IMR-90 (cell line): ENCODE measurements around the gene PCGF3. TPM values are rescaled to one million over a fixed set of nuclear protein-coding genes. Genes with fewer than 3 reads are reported as not detected.
A peak's percentile ranks its signal among the peaks of the same experiment; 100 is the strongest.

Experiments used
- ATAC-seq: fragments of 200-7000 bp; cut with Tn5 transposase; 2 replicates; pipeline ENCODE4 v1.9.1; 2020; ENCODE audit warnings: low read depth, mild to moderate bottlenecking, moderate library complexity
- BruUV-seq: library from RNA; stranded (reverse); fragments of 400-500 nt; replicated peaks from 2 replicates; lab custom pipeline; 2021; lab: Mats Ljungman, UMichigan
- CTCF ChIA-PET: fragments of 300-600 bp; formaldehyde crosslinking; extraction: SDS; loops from one replicate; lab custom pipeline; 2021; ENCODE audit warnings: antibody characterized with exemption; lab: Yijun Ruan, JAX
- POLR2A ChIA-PET: fragments of 300-600 bp; sonication (Branson Sonifier 250); formaldehyde crosslinking; loops from one replicate; lab custom pipeline; 2022; ENCODE audit warnings: antibody characterized with exemption; ENCODE audit not compliant: unreplicated experiment; lab: Charles Lee
- DNase-seq: peaks from one replicate; pipeline ENCODE4 v3.0.0; 2013
- H2AFZ ChIP-seq: replicated peaks from 2 replicates; pipeline ENCODE3; 2013; ENCODE audit warnings: low read length, mild to moderate bottlenecking; ENCODE audit not compliant: poor library complexity
- H2AK5ac ChIP-seq: 2 replicates; pipeline ENCODE4 v1.6.1; 2013; ENCODE audit warnings: low read depth, low read length, inconsistent platforms
- H2AK9ac ChIP-seq: replicated peaks from 2 replicates; pipeline ENCODE3; 2013; ENCODE audit warnings: mild to moderate bottlenecking, low read depth, low read length, moderate library complexity; ENCODE audit not compliant: poor library complexity
- H2BK120ac ChIP-seq: 2 replicates; pipeline ENCODE4 v1.6.1; 2013; ENCODE audit warnings: low read depth, low read length, inconsistent platforms
- H2BK15ac ChIP-seq: 3 replicates; pipeline ENCODE4 v1.6.1; 2013; ENCODE audit warnings: low read depth, low read length, inconsistent platforms
- H2BK20ac ChIP-seq: 2 replicates; pipeline ENCODE4 v1.6.1; 2013; ENCODE audit warnings: low read depth, mild to moderate bottlenecking, inconsistent platforms, low read length, moderate library complexity
- H2BK5ac ChIP-seq: 2 replicates; pipeline ENCODE4 v1.6.1; 2013; ENCODE audit warnings: mild to moderate bottlenecking, low read depth, low read length, inconsistent platforms; ENCODE audit not compliant: poor library complexity, severe bottlenecking
- H3K14ac ChIP-seq: replicated peaks from 2 replicates; pipeline ENCODE4 v1.6.1; 2013; ENCODE audit warnings: low read depth, low read length, inconsistent platforms
- H3K18ac ChIP-seq: 2 replicates; pipeline ENCODE4 v1.6.1; 2013; ENCODE audit warnings: low read depth, low read length, control low read depth
- H3K23ac ChIP-seq: 2 replicates; pipeline ENCODE4 v1.6.1; 2013; ENCODE audit warnings: low read depth, low read length, inconsistent platforms
- H3K27ac ChIP-seq: 2 replicates; pipeline ENCODE4 v1.5.1; 2013; ENCODE audit warnings: mild to moderate bottlenecking, control low read depth, low read length; ENCODE audit not compliant: insufficient read depth
- H3K27me3 ChIP-seq: 2 replicates; pipeline ENCODE4 v1.6.1; 2013; ENCODE audit warnings: low read length; ENCODE audit not compliant: control insufficient read depth, insufficient read depth
- H3K36me3 ChIP-seq: 2 replicates; pipeline ENCODE4 v1.6.1; 2013; ENCODE audit warnings: low read length, mixed read lengths; ENCODE audit not compliant: control insufficient read depth, insufficient read depth
- H3K4ac ChIP-seq: 2 replicates; pipeline ENCODE4 v1.6.1; 2013; ENCODE audit warnings: low read depth, low read length, inconsistent platforms
- H3K4me1 ChIP-seq: 2 replicates; pipeline ENCODE4 v1.6.1; 2013; ENCODE audit warnings: low read length, mixed read lengths; ENCODE audit not compliant: control insufficient read depth, insufficient read depth
- H3K4me2 ChIP-seq: 2 replicates; pipeline ENCODE4 v1.6.1; 2013; ENCODE audit warnings: low read depth, mild to moderate bottlenecking, control low read depth, low read length, moderate library complexity
- H3K4me3 ChIP-seq: 2 replicates; pipeline ENCODE4 v1.5.1; 2013; ENCODE audit warnings: low read depth, mild to moderate bottlenecking, control low read depth, low read length, moderate library complexity; ENCODE audit not compliant: insufficient read depth
- H3K56ac ChIP-seq: 2 replicates; pipeline ENCODE4 v1.6.1; 2013; ENCODE audit warnings: low read length, inconsistent platforms; ENCODE audit not compliant: insufficient read depth; ENCODE audit errors: extremely low read depth
- H3K79me1 ChIP-seq, 2 experiments: 2 replicates each; pipeline ENCODE4 v1.6.1; 2013; ENCODE audit warnings: low read length in 2 of 2, inconsistent platforms in 1 of 2, low read depth in 1 of 2
- H3K9ac ChIP-seq: 2 replicates; pipeline ENCODE4 v1.6.1; 2013; ENCODE audit warnings: low read depth, low read length, control low read depth
- H3K9me1 ChIP-seq: 2 replicates; pipeline ENCODE4 v1.6.1; 2013; ENCODE audit warnings: low read length, inconsistent platforms; ENCODE audit not compliant: insufficient read depth
- H3K9me3 ChIP-seq: 2 replicates; pipeline ENCODE4 v1.6.1; 2013; ENCODE audit warnings: low read length; ENCODE audit not compliant: control insufficient read depth, insufficient read depth
- H4K20me1 ChIP-seq: 2 replicates; pipeline ENCODE4 v1.6.1; 2013; ENCODE audit warnings: low read length, inconsistent platforms; ENCODE audit not compliant: insufficient read depth
- H4K5ac ChIP-seq: 2 replicates; pipeline ENCODE4 v1.6.1; 2013; ENCODE audit warnings: mild to moderate bottlenecking, low read depth, low read length, control low read depth
- H4K8ac ChIP-seq, 2 experiments: 2 replicates each; pipeline ENCODE4 v1.6.1; 2013; ENCODE audit warnings: low read depth in 2 of 2, low read length in 2 of 2, control low read depth in 1 of 2, inconsistent platforms in 1 of 2
- H4K91ac ChIP-seq: 2 replicates; pipeline ENCODE4 v1.6.1; 2013; ENCODE audit warnings: low read depth, low read length, inconsistent platforms; ENCODE audit not compliant: insufficient read depth
- WGBS, 2 experiments: methylation state at CpG; one replicate each; pipeline versions ENCODE4 v1.1.5 to v1.1.7; 2013; ENCODE audit warnings: missing lambda C conversion rate in 2 of 2; ENCODE audit not compliant: insufficient read length in 1 of 2; ENCODE audit errors: extremely low coverage in 2 of 2; 5-methylcytosine and 5-hydroxymethylcytosine counted together
- dilution Hi-C: fragments of 300-500 bp; cut with HindIII; formaldehyde crosslinking; loops from one replicate; pipeline ENCODE4 v1.14.3; 2018; ENCODE audit warnings: low sequenced_read_pairs; ENCODE audit not compliant: unreplicated experiment
- in situ Hi-C: fragments of 300-500 bp; cut with MboI; formaldehyde crosslinking; loops from 3 replicates; pipeline ENCODE4 v1.14.3; 2019; ENCODE audit warnings: low sequenced_read_pairs, inconsistent platforms, mixed read lengths
- intact Hi-C: fragments of 100-400 bp; cut with micrococcal nuclease; formaldehyde crosslinking; loops from 2 replicates; pipeline ENCODE4 v1.10.0; 2022
- polyA plus RNA-seq, 3 experiments: library from polyadenylated mRNA; depleted of rRNA; stranded (reverse); fragments of >200 nt; gene quantifications; 2 replicates each; pipeline ENCODE4 v1.2.3, GENCODE V29; 2012; ENCODE audit warnings: low replicate concordance in 1 of 3
- total RNA-seq: library from RNA; depleted of rRNA; stranded (reverse); fragments of >200 nt; gene quantifications from 2 replicates; pipeline ENCODE4 v1.2.3, GENCODE V29; 2012
- TF ChIP-seq, protein P1 (sequence below): fragments of 150-350 bp; IDR thresholded peaks from 2 replicates; pipeline ENCODE4 v1.6.1; 2016; ENCODE audit warnings: low read depth, mild to moderate bottlenecking, low read length, moderate library complexity, borderline replicate concordance

Gene PCGF3
- total and polyA plus RNA-seq, 2 of the 4 experiments (the other 2 are of a cell fraction): 40.0 to 55.3 TPM

DNA sequence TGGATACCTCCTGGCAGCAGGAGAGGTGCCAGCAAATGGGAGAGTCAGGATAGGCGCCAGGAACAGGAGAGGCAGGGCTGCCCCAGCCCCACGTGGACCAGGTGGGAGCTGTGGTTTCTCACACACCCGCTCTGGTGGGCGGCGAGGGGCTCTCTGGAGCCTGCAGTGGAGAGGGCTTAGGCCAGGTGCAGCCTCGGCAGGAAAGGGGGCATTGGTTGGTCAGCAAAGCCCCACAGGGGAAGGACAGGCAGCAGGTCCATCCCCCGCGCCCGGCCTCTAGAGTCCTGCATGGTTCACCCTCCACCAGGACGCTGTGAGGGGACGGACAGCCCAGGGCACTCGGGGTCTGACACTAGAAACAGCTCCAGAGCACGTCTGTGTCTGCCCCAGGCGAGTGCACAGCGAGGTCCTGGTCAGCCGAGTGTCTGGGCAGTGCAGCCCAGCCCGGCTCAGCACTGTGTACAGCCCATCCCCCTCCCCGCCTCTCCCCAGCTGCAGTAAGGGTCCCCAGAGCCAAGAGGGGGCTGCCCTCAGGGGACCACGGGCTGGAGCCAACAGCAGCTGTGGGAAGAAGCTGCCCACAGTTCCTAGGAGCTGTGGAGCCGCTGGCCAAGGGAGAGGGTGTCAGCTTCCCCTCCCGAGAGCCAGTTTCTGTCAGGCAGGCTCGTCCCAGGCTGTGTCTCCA, 39.7 kb upstream of the PCGF3 start:
- H3K14ac ChIP-seq: no peak overlapping the region
- no peaks in the 10 kb centered on the region for H3K4me1 ChIP-seq
- CTCF ChIA-PET: no interaction called here
- no peak overlapping the region for H4K8ac ChIP-seq
- no peak overlapping the region for H3K23ac ChIP-seq
- H4K20me1 ChIP-seq: no peaks in the 10 kb centered on the region
- POLR2A ChIA-PET: no interaction called here
- ATAC-seq (peak; percentile 8; the same call in 1 of the 2 replicates), DNase-seq (no peak)
- BruUV-seq: no TSS peak
- no peaks in the 10 kb centered on the region; the same call in 1 of the 2 replicates for H3K9me3 ChIP-seq
- H3K27me3 ChIP-seq: peaks cover 4% of the 10 kb centered on the region; the same call in 1 of the 2 replicates
- no peak overlapping the region for H4K91ac ChIP-seq
- no peak overlapping the region for H2BK5ac ChIP-seq
- no peak overlapping the region for H2BK20ac ChIP-seq
- dilution Hi-C loops (no loop called here), in situ Hi-C loops (no loop called here), intact Hi-C loops (no loop called here)
- no peak overlapping the region for H3K27ac ChIP-seq
- peaks cover 3% of the 10 kb centered on the region; the same call in 1 of the 2 replicates for H3K36me3 ChIP-seq
- H3K4ac ChIP-seq: no peak overlapping the region
- TF ChIP-seq, protein P1, sequence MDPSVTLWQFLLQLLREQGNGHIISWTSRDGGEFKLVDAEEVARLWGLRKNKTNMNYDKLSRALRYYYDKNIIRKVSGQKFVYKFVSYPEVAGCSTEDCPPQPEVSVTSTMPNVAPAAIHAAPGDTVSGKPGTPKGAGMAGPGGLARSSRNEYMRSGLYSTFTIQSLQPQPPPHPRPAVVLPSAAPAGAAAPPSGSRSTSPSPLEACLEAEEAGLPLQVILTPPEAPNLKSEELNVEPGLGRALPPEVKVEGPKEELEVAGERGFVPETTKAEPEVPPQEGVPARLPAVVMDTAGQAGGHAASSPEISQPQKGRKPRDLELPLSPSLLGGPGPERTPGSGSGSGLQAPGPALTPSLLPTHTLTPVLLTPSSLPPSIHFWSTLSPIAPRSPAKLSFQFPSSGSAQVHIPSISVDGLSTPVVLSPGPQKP: no peak
- no peak overlapping the region for H3K56ac ChIP-seq
- no peak overlapping the region for H3K9ac ChIP-seq
- H3K79me1 ChIP-seq: no peaks in the 10 kb centered on the region
- H2BK120ac ChIP-seq: no peak overlapping the region
- H3K4me2 ChIP-seq: no peak overlapping the region
- no peak overlapping the region for H3K4me3 ChIP-seq
- no peak overlapping the region for H2BK15ac ChIP-seq
- H4K5ac ChIP-seq: no peak overlapping the region
- 31% methylated on average over 8 of the region's 22 CpGs; no CpG with 5 or more reads in 1 of the 2 experiments for WGBS, 2 experiments
- H3K18ac ChIP-seq: no peak overlapping the region
- no peak overlapping the region for H2AK5ac ChIP-seq
- H2AK9ac ChIP-seq: no peak overlapping the region
- 0 out of 2 replicates have a peak, but pooled peaks cover 1% of the 10 kb centered on the region for H3K9me1 ChIP-seq
- H2AFZ ChIP-seq: peak overlapping the region; percentile 43
